ENCODE measurements around the gene THTPA.
"Not testable (repeated sequence)": the region's sequence is repeated elsewhere in the genome, so short reads cannot be mapped to it uniquely, and the experiment has no call there.

The THTPA gene

GRCh38 chr14:23580152-23580926, 24.3 kb downstream of the THTPA start:
- in situ Hi-C loops (cut with HindIII; ENCODE audit: low sequenced_read_pairs), result no loop called here

GRCh38 chr14:23580948-23581281, 24.8 kb downstream of the THTPA start:
- in situ Hi-C loops (cut with HindIII; ENCODE audit: low sequenced_read_pairs), result no loop called here

- in situ Hi-C loops (cut with HindIII; ENCODE audit: low sequenced_read_pairs), result no loop called here
Measured at GRCh38 chr14:23582906-23583760, 27.1 kb downstream of the THTPA start.

DNA sequence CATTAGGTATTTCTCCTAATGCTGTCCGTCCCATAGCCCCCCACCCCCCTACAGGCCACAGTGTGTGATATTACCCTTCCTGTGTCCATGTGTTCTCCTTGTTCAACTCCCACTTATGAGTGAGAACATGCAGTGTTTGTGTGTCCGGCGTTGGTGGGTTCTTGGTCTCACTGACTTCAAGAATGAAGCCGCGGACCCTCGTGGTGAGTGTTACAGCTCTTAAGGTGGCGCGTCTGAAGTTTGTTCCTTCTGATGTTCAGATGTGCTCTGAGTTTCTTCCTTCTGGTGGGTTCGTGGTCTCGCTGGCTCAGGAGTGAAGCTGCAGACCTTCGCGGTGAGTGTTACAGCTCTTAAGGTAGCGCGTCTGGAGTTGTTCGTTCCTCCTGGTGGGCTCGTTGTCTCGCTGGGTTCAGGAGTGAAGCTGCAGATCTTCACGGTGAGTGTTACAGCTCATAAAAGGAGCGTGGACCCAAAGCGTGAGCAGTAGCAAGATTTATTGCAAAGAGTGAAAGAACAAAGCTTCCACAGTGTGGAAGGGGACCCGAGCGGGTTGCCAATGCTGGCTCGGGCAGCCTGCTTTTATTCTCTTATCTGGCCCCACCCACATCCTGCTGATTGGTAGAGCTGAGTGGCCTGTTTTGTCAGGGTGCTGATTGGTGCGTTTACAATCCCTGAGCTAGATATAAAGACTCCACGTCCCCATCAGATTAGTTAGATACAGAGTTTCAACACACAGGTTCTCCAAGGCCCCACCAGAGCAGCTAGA, 27.9 kb downstream of the THTPA start:
- in situ Hi-C loops (cut with HindIII; ENCODE audit: low sequenced_read_pairs), result not testable (repeated sequence)

DNA sequence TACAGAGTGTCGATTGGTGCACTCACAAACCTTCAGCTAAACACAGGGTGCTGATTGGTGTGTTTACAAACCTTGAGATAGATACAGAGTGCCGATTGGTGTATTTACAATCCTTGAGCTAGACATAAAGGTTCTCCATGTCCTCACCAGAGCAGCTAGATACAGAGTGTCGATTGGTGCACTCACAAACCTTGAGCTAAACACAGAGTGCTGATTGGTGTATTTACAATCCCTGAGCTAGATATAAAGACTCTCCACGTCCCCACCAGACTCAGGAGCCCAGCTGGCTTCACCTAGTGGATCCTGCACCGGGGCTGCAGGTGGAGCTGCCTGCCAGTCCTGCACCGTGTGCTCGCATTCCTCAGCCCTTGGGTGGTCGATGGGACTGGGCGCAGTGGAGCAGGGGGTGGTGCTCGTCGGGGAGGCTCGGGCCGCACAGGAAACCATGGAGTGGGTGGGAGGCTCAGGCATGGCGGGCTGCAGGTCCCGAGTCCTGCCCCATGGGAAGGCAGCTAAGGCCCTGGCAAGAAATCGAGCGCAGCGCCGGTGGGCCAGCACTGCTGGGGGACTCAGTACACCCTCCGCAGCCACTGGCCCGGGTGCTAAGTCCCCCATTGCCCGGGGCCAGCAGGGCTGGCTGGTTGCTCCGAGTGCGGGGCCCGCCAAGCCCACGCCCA, 28.6 kb downstream of the THTPA start:
- in situ Hi-C loops (cut with HindIII; ENCODE audit: low sequenced_read_pairs), result not testable (repeated sequence)

GRCh38 chr14:23588884-23589598, 33.0 kb downstream of the THTPA start:
- in situ Hi-C loops (cut with HindIII; ENCODE audit: low sequenced_read_pairs), result no loop called here

GRCh38 chr14:23589606-23590005, 33.5 kb downstream of the THTPA start:
- in situ Hi-C loops (cut with HindIII; ENCODE audit: low sequenced_read_pairs), result no loop called here

DNA sequence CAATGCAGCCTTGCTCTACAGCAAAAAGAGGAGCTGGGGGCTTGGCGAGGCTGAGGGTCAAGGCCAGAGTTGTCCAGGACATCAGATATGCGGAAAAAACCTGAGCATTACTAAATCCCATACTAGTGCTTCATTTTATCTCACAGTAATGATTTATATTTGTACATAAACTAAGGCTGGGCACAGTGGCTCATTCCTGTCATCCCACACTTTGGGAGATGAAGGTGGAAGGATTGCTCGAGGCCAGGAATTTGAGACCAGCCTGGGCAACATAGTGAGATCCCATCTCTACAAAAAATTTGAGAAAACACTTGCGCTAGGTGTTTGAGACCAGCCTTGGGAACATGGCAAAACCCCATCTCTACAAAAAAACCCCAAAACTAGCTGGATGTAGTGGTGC, 34.1 kb downstream of the THTPA start:
- in situ Hi-C loops (cut with HindIII; ENCODE audit: low sequenced_read_pairs), result no loop called here

GRCh38 chr14:23594191-23594590, 38.1 kb downstream of the THTPA start:
- in situ Hi-C loops (cut with HindIII; ENCODE audit: low sequenced_read_pairs), result not testable (repeated sequence)

GRCh38 chr14:23600322-23600707, 44.2 kb downstream of the THTPA start:
- in situ Hi-C loops (cut with HindIII; ENCODE audit: low sequenced_read_pairs), result no loop called here

- in situ Hi-C loops (cut with HindIII; ENCODE audit: low sequenced_read_pairs), result no loop called here
Measured at GRCh38 chr14:23600806-23601205, 44.7 kb downstream of the THTPA start.

- in situ Hi-C loops (cut with HindIII; ENCODE audit: low sequenced_read_pairs), result no loop called here
Measured at GRCh38 chr14:23601424-23601823, 45.4 kb downstream of the THTPA start.

DNA sequence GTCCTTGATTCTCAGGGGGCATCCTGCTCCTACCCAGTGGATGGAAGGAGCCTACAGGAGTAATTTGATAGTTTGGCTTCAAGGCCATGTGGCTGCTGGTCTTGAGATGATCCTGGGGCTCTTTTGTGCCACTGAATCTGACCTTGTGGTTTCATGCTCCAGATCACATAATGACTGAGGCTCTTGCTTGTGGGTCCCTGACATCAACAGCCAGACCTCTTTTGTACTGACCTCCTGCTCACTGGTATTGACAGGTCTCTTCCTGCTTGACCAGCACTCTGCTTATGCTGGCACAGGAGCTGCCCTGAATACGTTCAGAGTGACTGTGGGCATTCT, 45.7 kb downstream of the THTPA start:
- in situ Hi-C loops (cut with HindIII; ENCODE audit: low sequenced_read_pairs), result no loop called here

GRCh38 chr14:23602181-23603095, 46.4 kb downstream of the THTPA start:
- in situ Hi-C loops (cut with HindIII; ENCODE audit: low sequenced_read_pairs), result no loop called here

GRCh38 chr14:23603103-23603502, 47.0 kb downstream of the THTPA start:
- in situ Hi-C loops (cut with HindIII; ENCODE audit: low sequenced_read_pairs), result no loop called here

DNA sequence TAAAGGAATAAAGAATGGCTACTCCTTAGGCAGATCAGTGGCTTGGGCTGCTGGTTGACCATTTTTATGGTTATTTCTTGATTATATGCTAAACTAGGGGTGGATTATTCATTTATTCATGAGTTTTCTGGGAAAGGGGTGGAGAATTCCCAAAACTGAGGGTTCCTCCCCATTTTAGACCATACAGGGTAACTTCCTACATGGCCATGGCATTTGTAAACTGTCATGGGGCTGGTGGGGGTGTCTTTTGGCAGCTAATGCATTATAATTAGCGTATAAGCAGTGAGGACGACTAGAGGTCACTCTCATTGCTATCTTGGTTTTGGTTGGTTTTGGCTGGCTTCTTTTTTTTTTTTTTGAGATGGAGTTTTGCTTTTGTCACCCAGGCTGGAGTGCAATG, 48.1 kb downstream of the THTPA start:
- in situ Hi-C loops (cut with HindIII; ENCODE audit: low sequenced_read_pairs), result no loop called here

DNA sequence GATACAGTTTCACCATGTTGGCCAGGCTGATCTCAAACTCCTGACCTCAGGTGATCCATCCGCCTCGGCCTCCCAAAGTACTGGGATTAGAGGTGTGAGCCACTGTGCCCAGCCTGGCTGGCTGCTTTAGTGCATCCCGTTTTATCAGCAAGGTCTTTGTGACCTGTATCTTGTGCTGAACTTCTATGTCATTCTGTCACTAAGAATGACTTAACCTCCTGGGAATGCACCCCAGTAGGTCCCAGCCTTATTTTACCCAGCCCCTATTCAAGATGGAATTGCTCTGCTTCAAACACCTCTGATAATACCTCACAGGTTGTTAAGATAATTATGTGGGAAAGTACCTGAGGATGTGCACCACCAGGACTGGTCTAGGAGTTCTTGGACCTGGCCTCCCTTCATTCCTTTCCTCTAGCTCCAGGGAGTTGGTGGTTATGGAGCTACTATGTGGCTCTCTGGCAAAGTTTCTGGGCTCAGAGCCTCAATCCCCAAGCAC, 48.7 kb downstream of the THTPA start:
- in situ Hi-C loops (cut with HindIII; ENCODE audit: low sequenced_read_pairs), result no loop called here

DNA sequence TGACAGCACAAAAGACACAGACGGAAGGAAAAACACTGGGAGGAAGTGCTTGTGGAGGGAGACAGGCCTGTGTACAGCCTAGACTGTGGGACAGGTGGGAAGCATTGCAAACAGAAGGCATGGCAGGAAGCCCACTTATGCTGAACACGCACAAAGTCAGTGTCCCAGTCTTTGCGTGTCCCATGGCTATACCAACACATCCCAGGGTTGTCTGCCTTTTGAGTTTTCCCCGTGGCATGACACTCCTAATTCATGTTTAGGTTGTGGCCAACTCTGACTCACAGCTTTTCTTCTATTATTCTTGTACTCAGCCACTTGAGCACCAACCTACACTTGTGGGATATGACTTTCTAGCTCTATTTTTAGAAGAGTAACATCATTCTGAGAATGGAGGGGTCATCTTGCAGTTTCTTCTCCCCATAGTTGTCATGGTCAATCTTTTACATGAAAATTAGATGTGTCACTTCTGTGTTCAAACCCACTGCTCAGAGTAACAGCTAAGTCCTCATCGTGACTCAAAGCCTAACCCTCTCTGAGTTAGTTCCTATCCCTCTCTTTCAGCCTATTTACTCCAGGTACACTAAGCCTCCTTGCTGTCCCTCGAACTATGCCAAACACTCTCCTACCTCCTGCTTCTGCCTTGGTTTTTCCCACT, 50.0 kb downstream of the THTPA start:
- in situ Hi-C loops (cut with HindIII; ENCODE audit: low sequenced_read_pairs), result no loop called here

- in situ Hi-C loops (cut with HindIII; ENCODE audit: low sequenced_read_pairs), result no loop called here
Measured at GRCh38 chr14:23608454-23608853, 52.4 kb downstream of the THTPA start.

Measured in DLD1 (cell line).